HG02623 (cell line): ENCODE measurements around the gene KIAA0319L.

Experiments used
- ATAC-seq: cut with Tn5 transposase; IDR thresholded peaks from one replicate; pipeline ENCODE4 v1.9.1; 2021; ENCODE audit warnings: moderate library complexity; ENCODE audit not compliant: unreplicated experiment

KIAA0319L gene

GRCh38 chr1:35564037-35564883 lies 7.1 kb upstream of the KIAA0319L start:
- ATAC-seq = no peak

- ATAC-seq = no peak
Observed at GRCh38 chr1:35563166-35563565, 6.0 kb upstream of the KIAA0319L start.

DNA sequence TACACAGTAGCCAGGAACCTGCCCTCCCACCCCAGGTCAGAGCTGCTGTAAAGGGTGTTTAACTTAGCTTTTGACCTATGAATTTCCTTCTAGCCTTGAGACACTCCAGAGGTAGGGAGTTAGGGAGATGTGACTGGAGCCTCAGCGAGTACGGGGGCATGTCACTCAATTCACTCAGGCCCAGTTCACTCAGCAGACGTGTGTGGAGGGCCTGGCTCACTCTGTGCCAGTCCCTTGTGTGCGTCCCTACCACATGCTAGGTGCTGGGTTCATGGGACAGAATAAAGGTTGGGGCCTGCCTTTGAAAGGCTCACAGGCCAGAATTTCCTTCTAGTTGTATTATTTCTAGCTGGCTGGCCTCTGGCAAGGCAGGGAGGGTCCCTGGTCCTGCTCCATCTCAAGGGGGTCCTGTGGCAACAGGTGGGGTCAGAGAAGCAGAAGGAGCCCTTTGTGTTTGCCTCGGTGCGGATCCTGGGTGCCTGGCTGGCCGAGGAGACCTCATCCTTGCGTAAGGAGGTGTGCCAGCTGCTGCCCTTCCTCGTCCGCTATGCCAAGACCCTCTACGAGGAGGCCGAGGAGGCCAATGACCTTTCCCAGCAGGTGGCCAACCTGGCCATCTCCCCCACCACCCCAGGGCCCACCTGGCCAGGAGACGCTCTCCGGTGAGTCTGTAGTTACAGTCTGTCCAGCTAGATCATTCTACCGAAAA lies 4.9 kb upstream of the KIAA0319L start:
- ATAC-seq = no peak

DNA sequence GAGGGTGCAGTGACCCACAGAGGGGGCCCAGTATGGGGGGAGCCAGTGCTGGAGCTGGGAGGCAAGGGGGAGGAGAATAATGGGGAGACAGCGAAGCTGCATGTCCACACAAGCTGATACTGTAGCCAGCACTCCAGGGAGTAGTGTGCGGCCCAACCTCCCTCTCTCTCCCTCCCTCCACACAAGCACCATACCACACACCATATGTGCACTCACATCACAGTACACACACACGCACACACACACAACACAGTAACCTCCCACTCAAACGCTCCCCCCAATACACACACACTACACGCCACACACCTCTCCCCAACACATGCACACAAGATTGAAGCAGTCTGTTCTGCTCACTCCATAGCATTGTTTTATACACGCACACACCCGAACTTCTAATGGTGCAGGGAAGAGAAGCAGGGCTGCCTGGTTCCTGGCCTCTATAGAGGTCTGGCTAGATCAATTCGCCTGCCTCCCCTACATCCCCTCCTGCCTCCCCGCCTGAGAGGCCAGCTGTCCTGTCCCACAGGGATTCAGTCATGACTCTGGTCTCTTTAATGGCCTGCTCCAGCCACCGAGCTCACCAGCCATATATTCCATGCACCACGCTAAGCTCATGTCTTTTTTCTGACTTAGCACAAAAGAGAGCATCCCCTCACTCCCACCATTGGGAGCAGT lies 4.2 kb upstream of the KIAA0319L start:
- ATAC-seq = no peak

DNA sequence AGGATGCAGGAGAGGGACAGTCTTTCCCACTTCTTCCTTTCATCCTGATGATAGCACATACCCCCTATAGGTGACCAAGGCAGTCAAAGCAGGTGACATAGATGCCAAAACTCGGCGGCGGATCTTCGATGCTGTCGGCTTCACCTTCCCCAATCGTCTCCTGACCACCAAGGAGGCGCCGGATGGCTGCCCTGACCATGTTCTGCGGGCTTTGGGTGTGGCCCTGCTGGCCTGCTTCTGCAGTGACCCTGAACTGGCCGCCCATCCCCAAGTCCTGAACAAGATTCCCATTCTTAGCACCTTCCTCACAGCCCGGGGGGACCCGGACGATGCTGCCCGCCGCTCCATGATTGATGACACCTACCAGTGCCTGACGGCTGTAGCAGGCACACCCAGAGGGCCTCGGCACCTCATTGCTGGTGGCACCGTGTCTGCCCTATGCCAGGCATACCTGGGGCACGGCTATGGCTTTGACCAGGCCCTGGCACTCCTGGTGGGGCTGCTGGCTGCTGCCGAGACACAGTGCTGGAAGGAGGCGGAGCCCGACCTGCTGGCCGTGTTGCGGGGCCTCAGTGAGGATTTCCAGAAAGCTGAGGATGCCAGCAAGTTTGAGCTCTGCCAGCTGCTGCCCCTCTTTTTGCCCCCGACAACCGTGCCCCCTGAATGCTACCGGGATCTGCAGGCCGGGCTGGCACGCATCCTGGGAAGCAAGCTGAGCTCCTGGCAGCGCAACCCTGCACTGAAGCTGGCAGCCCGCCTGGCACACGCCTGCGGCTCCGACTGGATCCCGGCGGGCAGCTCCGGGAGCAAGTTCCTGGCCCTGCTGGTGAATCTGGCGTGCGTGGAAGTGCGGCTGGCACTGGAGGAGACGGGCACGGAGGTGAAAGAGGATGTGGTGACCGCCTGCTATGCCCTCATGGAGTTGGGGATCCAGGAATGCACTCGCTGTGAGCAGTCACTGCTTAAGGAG lies 3.3 kb upstream of the KIAA0319L start:
- ATAC-seq = no peak

- ATAC-seq = no peak
Observed at GRCh38 chr1:35559317-35559944, 2.2 kb upstream of the KIAA0319L start.

- ATAC-seq = no peak
Observed at GRCh38 chr1:35558374-35559316, 1.4 kb upstream of the KIAA0319L start.

DNA sequence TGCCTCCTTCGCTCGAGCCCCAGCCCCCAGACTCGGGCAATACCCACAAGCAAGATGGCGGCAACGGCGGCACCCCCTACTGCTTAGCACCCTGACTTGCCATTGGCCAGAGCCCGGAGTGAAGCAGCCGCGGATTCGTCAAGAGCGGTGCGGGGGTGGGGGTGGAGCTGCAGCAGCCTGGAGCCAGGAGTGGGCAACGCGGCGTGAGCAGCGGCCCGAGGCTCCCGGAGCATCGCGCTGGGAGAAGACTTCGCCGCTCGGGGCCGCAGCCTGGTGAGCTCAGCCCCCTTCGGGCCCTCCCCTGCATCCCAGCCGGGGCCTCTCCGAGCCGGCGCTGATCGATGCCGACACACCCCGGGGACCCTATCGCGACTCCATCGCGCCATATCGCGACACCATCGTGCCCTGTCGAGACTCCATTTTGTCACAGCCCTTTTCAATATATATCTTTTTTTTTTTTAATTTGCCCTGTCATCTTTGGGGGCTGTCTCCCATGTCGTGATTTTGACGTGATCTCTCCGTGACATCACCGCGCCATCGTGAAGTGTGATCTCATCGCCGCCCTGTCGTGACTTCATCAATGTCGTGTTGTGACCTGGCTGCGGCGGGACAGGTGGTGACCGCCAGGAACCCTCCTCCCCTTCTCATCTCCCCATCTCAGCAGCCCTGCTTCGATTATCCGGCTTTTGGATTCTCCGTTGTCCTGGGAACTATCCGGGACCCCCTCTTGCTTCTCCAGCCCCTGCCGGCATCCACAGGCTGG lies 589 bp upstream of the KIAA0319L start, which contains the start of gene NCDN:
TSS of gene NCDN (plus strand) at position 189 of the 763 bp plus-strand sequence. CDS start at position 581, 392 bp downstream.
- ATAC-seq = peak; percentile 83

DNA sequence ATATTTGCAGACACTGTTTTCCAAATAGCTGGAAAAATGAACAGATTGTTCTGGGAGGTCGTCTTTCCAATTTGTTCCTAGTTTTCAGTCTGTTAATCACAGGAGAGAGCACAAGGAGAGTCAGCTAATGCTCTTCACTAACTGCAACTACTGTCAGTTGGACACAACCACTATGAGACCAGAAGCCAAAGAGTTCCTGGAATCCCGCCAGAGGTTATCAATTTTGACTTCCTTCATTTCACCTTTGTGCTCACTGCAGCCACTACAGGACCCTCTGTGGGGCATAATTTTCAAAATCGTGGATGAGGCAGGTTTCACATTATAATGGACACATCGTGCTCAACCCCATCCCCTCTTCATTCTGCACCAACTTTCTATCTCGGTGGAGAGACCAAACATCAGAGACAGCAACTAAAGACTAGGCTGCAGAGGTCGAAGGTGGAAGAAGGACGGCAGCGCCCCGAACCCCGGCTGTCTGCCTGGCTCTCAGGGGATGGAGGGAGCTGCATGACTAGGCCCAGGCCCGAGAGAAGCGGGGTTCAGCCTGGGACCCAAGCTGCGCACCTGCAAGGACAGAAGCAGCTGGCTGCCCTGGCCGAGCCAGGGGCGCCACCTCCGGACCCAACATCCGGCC lies 602 bp downstream of the KIAA0319L start:
- no peak for ATAC-seq

- no peak for ATAC-seq
Observed at GRCh38 chr1:35555601-35556477, 1.4 kb downstream of the KIAA0319L start.

- no peak for ATAC-seq
Observed at GRCh38 chr1:35555212-35555584, 2.0 kb downstream of the KIAA0319L start.

DNA sequence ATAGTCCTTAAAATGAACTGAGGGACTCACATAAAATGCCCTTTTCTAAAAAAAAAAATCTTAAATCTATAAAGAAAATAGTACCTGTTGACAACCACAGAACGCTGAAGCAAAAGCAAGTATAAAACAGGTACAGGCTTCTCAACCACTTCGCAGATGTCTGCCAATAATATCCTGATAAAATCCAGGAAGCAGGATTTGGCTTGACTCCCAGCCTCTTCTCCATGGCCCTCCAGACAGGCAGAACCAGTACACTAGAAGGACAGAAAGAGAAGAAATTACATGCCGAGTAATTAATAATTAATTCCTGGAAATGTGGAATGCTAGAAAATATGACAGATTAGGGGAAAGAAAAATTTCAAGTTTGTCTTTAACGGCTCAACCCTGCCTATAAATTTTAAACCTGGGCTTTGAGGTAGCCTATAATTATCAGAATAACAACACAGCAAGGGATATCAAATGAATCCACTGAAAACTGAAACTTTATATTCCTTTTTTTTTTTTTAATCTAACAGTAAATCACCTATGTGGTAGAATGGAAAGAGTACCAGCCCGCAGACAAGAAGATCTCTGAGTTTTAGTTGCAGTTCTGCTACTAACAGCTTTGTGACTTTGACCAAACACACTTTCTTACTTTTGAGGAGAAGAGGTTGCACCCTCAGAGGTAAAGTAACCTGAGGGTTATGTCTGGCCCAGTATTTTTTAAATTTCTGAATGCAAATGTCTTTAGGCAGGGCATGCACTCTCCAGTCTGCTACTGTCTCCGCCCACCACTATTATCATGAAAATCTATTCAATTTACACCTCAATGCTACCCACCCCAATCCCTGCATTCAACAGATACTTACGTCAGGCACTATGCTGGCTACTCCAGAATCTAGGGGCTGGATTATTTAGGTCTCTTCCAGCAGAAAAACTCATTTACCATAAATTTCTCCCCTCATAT lies 2.7 kb downstream of the KIAA0319L start:
- no peak for ATAC-seq

DNA sequence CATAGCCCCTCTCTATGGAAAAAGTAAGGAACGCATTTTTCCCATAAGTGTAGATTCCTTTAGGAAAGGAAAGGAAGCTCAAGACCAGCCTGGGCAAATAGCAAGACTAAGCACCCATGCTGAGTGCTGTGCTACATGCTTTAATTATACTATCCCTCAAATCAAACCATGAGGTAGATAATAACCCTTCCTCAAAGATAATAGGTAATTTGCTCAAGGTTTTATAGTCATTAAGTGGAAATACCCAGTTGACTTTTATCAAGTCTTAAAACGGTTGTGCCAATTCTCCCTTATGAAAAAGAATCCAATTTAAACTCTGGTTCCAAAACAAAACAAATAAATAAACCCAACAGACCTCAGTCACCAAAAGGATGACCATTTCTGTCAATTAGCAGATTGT lies 3.4 kb downstream of the KIAA0319L start:
- no peak for ATAC-seq

DNA sequence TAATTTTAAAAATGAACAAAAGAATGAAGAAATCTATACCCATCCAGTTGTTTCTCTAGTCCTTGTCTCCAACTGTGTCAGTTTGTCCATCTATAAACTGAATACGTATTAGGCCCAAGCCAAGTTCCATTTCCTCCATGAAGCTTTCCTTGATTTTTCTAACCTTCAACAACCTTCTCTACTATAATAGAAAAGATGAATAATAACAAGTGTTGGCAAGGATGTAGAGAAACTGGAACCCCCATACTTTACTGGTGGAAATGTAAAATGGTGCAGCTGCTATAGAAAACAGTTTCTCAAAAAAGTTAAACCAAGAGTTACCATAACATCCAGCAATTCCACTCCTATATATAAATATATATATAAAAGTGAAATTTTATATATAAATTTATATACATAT lies 10.6 kb downstream of the KIAA0319L start:
- ATAC-seq = no peak

- no peak for ATAC-seq
Observed at GRCh38 chr1:35544976-35545375, 12.2 kb downstream of the KIAA0319L start.

DNA sequence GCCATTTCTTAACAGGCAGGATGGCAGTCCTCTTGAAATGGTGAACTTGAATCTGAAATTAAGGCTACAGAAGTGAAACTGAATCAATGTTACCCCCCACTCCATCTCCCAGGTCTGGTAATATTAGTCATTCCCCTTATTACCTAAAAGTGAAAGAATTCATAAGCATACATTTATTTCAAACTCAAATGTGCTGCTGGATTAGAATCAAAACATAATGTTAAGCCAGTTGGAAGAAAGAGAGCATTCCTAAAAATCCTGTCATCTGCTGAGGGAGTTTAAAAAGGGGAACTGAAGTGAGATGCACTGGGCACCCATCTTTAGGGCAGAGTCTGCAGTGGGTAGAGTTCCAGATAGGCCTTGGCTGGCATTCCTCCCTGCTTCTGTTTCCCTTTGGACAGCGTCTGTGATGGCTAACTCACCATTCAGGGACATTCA lies 17.4 kb downstream of the KIAA0319L start:
- no peak for ATAC-seq
